GM12878 (cell line): ENCODE measurements around the gene BPI.

Experiments
- EZH2 ChIP-seq: IDR thresholded peaks from 2 replicates; pipeline ENCODE4 v1.6.1; 2012; ENCODE audit warnings: low read depth, mild to moderate bottlenecking, control low read depth, inconsistent platforms, low read length, borderline replicate concordance; ENCODE audit not compliant: control insufficient read depth
- HDGF ChIP-seq: fragments of 450-650 bp; IDR thresholded peaks from 2 replicates; pipeline ENCODE4 v1.6.1; 2016; ENCODE audit warnings: antibody characterized with exemption
- TF ChIP-seq, protein P1 (sequence below): IDR thresholded peaks from 2 replicates; pipeline ENCODE4 v1.6.1; 2012; ENCODE audit warnings: low read length, inconsistent platforms
- TF ChIP-seq, protein P2 (sequence below), 3 experiments: IDR thresholded peaks in 2 of 3; conservative IDR thresholded peaks in 1 of 3; 2 replicates each; pipeline ENCODE4 v1.5.1; 2011; ENCODE audit warnings: low read depth in 3 of 3, low read length in 3 of 3, mild to moderate bottlenecking in 3 of 3, control low read depth in 2 of 3, moderate library complexity in 2 of 3, inconsistent platforms in 1 of 3, mixed read lengths in 1 of 3; ENCODE audit not compliant: control insufficient read depth in 2 of 3, insufficient read depth in 1 of 3; ENCODE audit errors: extremely low read depth in 1 of 3

DNA sequence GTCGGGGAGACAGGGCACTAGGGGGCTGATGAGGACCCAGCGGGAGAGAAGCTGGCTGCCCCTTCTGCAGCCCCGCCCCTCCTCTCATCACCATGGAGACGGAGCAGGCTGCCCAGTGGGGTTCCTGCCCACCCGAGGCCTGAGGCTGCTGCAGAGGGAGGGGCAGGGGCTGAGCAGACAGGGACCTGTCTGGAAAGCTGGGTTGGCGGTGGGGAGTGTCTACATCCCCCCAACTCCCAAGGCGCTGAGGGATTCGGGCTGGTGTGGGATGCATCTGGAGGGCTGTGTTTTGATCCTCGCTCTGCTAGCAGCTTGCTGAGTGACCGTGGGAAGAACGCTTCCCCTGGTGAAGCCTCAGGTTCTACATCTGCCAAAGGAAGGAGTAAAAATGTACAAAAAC is 1.2 kb upstream of the BPI start:
- TF ChIP-seq, protein P1, sequence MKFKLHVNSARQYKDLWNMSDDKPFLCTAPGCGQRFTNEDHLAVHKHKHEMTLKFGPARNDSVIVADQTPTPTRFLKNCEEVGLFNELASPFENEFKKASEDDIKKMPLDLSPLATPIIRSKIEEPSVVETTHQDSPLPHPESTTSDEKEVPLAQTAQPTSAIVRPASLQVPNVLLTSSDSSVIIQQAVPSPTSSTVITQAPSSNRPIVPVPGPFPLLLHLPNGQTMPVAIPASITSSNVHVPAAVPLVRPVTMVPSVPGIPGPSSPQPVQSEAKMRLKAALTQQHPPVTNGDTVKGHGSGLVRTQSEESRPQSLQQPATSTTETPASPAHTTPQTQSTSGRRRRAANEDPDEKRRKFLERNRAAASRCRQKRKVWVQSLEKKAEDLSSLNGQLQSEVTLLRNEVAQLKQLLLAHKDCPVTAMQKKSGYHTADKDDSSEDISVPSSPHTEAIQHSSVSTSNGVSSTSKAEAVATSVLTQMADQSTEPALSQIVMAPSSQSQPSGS: no peak
- TF ChIP-seq HDGF (no peak), EZH2 (no peak)
- TF ChIP-seq, protein P2, sequence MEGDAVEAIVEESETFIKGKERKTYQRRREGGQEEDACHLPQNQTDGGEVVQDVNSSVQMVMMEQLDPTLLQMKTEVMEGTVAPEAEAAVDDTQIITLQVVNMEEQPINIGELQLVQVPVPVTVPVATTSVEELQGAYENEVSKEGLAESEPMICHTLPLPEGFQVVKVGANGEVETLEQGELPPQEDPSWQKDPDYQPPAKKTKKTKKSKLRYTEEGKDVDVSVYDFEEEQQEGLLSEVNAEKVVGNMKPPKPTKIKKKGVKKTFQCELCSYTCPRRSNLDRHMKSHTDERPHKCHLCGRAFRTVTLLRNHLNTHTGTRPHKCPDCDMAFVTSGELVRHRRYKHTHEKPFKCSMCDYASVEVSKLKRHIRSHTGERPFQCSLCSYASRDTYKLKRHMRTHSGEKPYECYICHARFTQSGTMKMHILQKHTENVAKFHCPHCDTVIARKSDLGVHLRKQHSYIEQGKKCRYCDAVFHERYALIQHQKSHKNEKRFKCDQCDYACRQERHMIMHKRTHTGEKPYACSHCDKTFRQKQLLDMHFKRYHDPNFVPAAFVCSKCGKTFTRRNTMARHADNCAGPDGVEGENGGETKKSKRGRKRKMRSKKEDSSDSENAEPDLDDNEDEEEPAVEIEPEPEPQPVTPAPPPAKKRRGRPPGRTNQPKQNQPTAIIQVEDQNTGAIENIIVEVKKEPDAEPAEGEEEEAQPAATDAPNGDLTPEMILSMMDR (IDR thresholded peaks at IDR 0.05 in 2 of 3, conservative IDR thresholded peaks at IDR 0.05 in 1 of 3; ENCODE audit: control insufficient read depth in 2 of 3, extremely low read depth in 1 of 3, insufficient read depth in 1 of 3, low read depth in 3 of 3, low read length in 3 of 3): no peak
